Measurements from ENCODE around the gene MGAT5.

DNA sequence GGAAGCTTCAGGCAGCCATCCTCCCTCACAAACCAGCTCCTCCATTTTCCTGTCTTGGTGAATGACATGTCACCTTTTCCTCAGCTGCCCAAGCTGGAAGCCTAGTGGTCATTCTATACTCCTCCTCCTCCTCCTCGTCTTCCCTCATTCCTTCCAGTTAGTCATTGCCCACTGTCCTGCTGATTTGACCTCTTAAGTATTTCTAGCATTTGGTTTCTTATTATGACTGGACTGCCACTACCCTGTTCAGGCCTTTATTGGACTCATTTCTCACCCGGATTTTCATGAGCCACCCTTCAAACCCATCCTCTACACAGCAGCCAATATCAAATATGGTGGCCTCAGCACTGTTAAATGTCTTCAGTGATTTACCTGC lies 21.9 kb upstream of the MGAT5 start:
- TF ChIP-seq, protein P1, sequence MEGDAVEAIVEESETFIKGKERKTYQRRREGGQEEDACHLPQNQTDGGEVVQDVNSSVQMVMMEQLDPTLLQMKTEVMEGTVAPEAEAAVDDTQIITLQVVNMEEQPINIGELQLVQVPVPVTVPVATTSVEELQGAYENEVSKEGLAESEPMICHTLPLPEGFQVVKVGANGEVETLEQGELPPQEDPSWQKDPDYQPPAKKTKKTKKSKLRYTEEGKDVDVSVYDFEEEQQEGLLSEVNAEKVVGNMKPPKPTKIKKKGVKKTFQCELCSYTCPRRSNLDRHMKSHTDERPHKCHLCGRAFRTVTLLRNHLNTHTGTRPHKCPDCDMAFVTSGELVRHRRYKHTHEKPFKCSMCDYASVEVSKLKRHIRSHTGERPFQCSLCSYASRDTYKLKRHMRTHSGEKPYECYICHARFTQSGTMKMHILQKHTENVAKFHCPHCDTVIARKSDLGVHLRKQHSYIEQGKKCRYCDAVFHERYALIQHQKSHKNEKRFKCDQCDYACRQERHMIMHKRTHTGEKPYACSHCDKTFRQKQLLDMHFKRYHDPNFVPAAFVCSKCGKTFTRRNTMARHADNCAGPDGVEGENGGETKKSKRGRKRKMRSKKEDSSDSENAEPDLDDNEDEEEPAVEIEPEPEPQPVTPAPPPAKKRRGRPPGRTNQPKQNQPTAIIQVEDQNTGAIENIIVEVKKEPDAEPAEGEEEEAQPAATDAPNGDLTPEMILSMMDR (IDR thresholded peaks at IDR 0.05), result no peak
- TF ChIP-seq EP300 (IDR thresholded peaks at IDR 0.05) (no peak), POLR2A (IDR thresholded peaks at IDR 0.05) (no peak)
